Measurements from ENCODE around the gene FARP1.
A peak's percentile ranks its signal among the peaks of the same experiment; 100 is the strongest.

The FARP1 gene

DNA sequence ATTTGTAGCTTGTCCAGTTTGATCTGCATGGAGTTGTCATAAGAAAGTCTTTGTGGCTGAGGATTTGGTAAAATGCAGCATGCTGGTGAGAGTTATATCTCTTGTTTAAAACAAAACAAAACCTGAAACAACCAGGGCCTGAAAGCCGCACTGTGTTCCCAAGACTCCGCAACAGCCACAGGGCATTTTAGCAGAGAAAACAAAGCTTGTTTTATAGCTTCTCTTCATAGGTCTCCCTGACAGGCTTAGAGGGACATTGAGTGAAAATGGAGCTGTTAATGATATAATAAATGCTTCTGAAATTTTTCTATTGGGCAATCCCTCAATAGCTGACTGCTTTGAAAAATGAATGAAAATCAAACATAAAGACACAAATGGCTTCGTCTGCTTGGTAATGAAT, 182.8 kb downstream of the FARP1 start:
- ChIA-PET POLR2A (no interaction called here), CTCF (no interaction called here)
- Histone ChIP-seq H3K27ac (ENCODE audit: extremely low read depth, low read depth, low read length) (peak overlapping the region; percentile 22; the same call in 1 of the 2 replicates), H3K9me3 (ENCODE audit: control insufficient read depth, insufficient read depth, low read depth, low read length) (no peaks in the 10 kb centered on the region), H3K4me1 (ENCODE audit: control insufficient read depth, insufficient read depth, low read length) (peaks cover 43% of the 10 kb centered on the region), H3K4me3 (ENCODE audit: low read depth, low read length) (no peak overlapping the region), H3K36me3 (ENCODE audit: control insufficient read depth in 2 of 2, insufficient read depth in 1 of 2, low read length in 2 of 2) (no peaks in the 10 kb centered on the region)
- TF ChIP-seq, protein P1, sequence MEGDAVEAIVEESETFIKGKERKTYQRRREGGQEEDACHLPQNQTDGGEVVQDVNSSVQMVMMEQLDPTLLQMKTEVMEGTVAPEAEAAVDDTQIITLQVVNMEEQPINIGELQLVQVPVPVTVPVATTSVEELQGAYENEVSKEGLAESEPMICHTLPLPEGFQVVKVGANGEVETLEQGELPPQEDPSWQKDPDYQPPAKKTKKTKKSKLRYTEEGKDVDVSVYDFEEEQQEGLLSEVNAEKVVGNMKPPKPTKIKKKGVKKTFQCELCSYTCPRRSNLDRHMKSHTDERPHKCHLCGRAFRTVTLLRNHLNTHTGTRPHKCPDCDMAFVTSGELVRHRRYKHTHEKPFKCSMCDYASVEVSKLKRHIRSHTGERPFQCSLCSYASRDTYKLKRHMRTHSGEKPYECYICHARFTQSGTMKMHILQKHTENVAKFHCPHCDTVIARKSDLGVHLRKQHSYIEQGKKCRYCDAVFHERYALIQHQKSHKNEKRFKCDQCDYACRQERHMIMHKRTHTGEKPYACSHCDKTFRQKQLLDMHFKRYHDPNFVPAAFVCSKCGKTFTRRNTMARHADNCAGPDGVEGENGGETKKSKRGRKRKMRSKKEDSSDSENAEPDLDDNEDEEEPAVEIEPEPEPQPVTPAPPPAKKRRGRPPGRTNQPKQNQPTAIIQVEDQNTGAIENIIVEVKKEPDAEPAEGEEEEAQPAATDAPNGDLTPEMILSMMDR (tag by site-specific recombination; IDR thresholded peaks at IDR 0.05) = no peak
- no peak for TF ChIP-seq ZNF23 (tag by site-specific recombination; IDR thresholded peaks at IDR 0.05; ENCODE audit: borderline replicate concordance)
- TF ChIP-seq, protein P2, sequence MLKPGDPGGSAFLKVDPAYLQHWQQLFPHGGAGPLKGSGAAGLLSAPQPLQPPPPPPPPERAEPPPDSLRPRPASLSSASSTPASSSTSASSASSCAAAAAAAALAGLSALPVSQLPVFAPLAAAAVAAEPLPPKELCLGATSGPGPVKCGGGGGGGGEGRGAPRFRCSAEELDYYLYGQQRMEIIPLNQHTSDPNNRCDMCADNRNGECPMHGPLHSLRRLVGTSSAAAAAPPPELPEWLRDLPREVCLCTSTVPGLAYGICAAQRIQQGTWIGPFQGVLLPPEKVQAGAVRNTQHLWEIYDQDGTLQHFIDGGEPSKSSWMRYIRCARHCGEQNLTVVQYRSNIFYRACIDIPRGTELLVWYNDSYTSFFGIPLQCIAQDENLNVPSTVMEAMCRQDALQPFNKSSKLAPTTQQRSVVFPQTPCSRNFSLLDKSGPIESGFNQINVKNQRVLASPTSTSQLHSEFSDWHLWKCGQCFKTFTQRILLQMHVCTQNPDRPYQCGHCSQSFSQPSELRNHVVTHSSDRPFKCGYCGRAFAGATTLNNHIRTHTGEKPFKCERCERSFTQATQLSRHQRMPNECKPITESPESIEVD (tag by site-specific recombination; IDR thresholded peaks at IDR 0.05) = 0 out of 2 replicates have a peak, but pooled peaks have one; percentile 30
- TF ChIP-seq TRIM28 (IDR thresholded peaks at IDR 0.05; ENCODE audit: borderline replicate concordance, low read length) = 0 out of 2 replicates have a peak, but pooled peaks have one; percentile 28
- TF ChIP-seq BCL11A (tag by site-specific recombination; IDR thresholded peaks at IDR 0.05; ENCODE audit: low read depth) = no peak
- no peak for TF ChIP-seq EGR2 (tag by site-specific recombination; IDR thresholded peaks at IDR 0.05; ENCODE audit: low read depth)
- no peak for TF ChIP-seq SP7 (tag by site-specific recombination; IDR thresholded peaks at IDR 0.05)
- no peak for TF ChIP-seq GFI1B (tag by site-specific recombination; IDR thresholded peaks at IDR 0.05)
- 0 out of 2 replicates have a peak, but pooled peaks have one; percentile 13 for TF ChIP-seq ZNF600 (tag by site-specific recombination; IDR thresholded peaks at IDR 0.05)
- no peak for TF ChIP-seq KLF1 (tag by site-specific recombination; IDR thresholded peaks at IDR 0.05)
- TF ChIP-seq GLIS1 (tag by site-specific recombination; IDR thresholded peaks at IDR 0.05) = no peak
- TF ChIP-seq, protein P3, sequence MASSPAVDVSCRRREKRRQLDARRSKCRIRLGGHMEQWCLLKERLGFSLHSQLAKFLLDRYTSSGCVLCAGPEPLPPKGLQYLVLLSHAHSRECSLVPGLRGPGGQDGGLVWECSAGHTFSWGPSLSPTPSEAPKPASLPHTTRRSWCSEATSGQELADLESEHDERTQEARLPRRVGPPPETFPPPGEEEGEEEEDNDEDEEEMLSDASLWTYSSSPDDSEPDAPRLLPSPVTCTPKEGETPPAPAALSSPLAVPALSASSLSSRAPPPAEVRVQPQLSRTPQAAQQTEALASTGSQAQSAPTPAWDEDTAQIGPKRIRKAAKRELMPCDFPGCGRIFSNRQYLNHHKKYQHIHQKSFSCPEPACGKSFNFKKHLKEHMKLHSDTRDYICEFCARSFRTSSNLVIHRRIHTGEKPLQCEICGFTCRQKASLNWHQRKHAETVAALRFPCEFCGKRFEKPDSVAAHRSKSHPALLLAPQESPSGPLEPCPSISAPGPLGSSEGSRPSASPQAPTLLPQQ (tag by site-specific recombination; IDR thresholded peaks at IDR 0.05) = no peak
- no peak for TF ChIP-seq ZNF707 (tag by site-specific recombination; IDR thresholded peaks at IDR 0.05)
- no peak for TF ChIP-seq SP2 (tag by site-specific recombination; IDR thresholded peaks at IDR 0.05)
- TF ChIP-seq, protein P4, sequence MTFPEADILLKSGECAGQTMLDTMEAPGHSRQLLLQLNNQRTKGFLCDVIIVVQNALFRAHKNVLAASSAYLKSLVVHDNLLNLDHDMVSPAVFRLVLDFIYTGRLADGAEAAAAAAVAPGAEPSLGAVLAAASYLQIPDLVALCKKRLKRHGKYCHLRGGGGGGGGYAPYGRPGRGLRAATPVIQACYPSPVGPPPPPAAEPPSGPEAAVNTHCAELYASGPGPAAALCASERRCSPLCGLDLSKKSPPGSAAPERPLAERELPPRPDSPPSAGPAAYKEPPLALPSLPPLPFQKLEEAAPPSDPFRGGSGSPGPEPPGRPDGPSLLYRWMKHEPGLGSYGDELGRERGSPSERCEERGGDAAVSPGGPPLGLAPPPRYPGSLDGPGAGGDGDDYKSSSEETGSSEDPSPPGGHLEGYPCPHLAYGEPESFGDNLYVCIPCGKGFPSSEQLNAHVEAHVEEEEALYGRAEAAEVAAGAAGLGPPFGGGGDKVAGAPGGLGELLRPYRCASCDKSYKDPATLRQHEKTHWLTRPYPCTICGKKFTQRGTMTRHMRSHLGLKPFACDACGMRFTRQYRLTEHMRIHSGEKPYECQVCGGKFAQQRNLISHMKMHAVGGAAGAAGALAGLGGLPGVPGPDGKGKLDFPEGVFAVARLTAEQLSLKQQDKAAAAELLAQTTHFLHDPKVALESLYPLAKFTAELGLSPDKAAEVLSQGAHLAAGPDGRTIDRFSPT (tag by site-specific recombination; IDR thresholded peaks at IDR 0.05) = no peak
- TF ChIP-seq, protein P5, sequence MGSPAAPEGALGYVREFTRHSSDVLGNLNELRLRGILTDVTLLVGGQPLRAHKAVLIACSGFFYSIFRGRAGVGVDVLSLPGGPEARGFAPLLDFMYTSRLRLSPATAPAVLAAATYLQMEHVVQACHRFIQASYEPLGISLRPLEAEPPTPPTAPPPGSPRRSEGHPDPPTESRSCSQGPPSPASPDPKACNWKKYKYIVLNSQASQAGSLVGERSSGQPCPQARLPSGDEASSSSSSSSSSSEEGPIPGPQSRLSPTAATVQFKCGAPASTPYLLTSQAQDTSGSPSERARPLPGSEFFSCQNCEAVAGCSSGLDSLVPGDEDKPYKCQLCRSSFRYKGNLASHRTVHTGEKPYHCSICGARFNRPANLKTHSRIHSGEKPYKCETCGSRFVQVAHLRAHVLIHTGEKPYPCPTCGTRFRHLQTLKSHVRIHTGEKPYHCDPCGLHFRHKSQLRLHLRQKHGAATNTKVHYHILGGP (tag by site-specific recombination; IDR thresholded peaks at IDR 0.05) = no peak
- TF ChIP-seq GLI2 (tag by site-specific recombination; IDR thresholded peaks at IDR 0.05; ENCODE audit: borderline replicate concordance, low read depth) = no peak
- TF ChIP-seq, protein P6, sequence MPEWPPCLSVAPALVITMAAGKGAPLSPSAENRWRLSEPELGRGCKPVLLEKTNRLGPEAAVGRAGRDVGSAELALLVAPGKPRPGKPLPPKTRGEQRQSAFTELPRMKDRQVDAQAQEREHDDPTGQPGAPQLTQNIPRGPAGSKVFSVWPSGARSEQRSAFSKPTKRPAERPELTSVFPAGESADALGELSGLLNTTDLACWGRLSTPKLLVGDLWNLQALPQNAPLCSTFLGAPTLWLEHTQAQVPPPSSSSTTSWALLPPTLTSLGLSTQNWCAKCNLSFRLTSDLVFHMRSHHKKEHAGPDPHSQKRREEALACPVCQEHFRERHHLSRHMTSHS (tag by site-specific recombination; IDR thresholded peaks at IDR 0.05) = no peak
- peak; percentile 55; the same call in 1 of the 2 replicates for TF ChIP-seq ZNF664 (tag by site-specific recombination; IDR thresholded peaks at IDR 0.05)
- TF ChIP-seq ZNF2 (tag by site-specific recombination; IDR thresholded peaks at IDR 0.05) = no peak
- no peak for TF ChIP-seq ZBTB20 (tag by site-specific recombination; IDR thresholded peaks at IDR 0.05)
- no peak for TF ChIP-seq ZNF561 (tag by site-specific recombination; IDR thresholded peaks at IDR 0.05; ENCODE audit: borderline replicate concordance)
